Lower leg skin (tissue), 3 donors: ENCODE measurements around the gene PPP2R3A.
"Not testable (repeated sequence)": the region's sequence is repeated elsewhere in the genome, so short reads cannot be mapped to it uniquely, and the experiment has no call there.

Experiments used
- CTCF ChIP-seq, 3 donors: fragments of 450-650 bp; IDR thresholded peaks; one replicate each; pipeline ENCODE4 v1.5.1; 2016; ENCODE audit warnings: antibody characterized with exemption in 3 of 3, mild to moderate bottlenecking in 3 of 3, moderate library complexity in 2 of 3
- POLR2A ChIP-seq, 2 donors: fragments of 450-650 bp; IDR thresholded peaks; one replicate each; pipeline ENCODE4 v1.6.1; 2016 to 2017; ENCODE audit warnings: antibody characterized with exemption in 2 of 2, mild to moderate bottlenecking in 1 of 2, moderate library complexity in 1 of 2

GRCh38 chr3:136192195-136192594 is 226.7 kb downstream of the PPP2R3A start:
- not testable (repeated sequence) for TF ChIP-seq CTCF, POLR2A (IDR thresholded peaks at IDR 0.05)
